GM12873 (cell line): ENCODE data around the gene ARHGAP45.

ENCODE experiments used
- TF ChIP-seq, protein P1 (sequence below): IDR thresholded peaks from 2 replicates; pipeline ENCODE4 v1.5.1; 2012; ENCODE audit warnings: low read depth, mild to moderate bottlenecking, moderate library complexity, low read length, control low read depth; ENCODE audit not compliant: insufficient read depth; ENCODE audit errors: missing control alignments

Gene ARHGAP45

DNA sequence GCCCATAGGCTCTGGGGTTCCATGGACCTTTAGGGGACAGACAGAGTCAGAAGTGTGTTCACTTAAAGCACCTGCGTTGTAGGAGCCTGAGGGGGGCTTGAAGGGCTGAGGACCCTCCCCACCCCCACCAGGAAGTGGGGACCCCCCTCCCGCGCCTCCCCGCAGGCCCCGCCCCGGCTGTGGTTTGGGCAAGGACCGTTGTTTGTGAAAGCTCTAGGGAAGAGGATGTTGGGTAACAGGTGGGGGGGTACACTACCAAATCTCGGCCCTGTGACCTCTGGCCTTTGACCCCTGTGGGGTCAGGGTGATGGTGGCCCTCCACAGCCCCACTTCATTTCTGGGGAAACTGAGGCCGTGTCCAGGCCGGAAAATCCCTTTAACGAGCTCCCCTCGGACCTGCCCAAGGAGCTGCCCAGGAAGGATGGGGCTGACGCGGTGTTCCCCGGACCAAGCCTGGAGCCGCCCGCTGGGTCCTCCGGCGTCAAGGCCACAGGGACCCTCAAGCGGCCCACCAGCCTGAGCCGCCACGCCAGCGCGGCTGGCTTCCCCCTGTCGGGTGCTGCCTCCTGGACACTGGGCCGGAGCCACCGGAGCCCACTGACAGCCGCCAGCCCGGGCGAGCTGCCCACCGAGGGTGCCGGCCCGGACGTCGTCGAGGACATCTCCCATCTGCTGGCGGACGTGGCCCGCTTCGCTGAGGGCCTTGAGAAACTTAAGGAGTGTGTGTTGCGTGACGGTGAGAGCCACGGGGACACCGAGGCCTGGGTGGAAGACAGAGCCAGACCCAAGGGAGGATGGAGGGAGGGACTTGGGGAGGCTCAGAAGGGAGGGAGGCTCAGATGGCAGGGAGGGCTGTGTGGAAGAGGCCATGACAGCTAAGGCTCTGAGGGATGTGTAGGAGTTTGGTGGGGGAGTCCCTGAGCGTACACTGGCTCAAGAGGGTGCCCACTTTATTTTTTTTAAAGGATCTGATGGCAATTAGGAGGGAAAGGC, 1.3 kb downstream of the ARHGAP45 start:
- TF ChIP-seq, protein P1, sequence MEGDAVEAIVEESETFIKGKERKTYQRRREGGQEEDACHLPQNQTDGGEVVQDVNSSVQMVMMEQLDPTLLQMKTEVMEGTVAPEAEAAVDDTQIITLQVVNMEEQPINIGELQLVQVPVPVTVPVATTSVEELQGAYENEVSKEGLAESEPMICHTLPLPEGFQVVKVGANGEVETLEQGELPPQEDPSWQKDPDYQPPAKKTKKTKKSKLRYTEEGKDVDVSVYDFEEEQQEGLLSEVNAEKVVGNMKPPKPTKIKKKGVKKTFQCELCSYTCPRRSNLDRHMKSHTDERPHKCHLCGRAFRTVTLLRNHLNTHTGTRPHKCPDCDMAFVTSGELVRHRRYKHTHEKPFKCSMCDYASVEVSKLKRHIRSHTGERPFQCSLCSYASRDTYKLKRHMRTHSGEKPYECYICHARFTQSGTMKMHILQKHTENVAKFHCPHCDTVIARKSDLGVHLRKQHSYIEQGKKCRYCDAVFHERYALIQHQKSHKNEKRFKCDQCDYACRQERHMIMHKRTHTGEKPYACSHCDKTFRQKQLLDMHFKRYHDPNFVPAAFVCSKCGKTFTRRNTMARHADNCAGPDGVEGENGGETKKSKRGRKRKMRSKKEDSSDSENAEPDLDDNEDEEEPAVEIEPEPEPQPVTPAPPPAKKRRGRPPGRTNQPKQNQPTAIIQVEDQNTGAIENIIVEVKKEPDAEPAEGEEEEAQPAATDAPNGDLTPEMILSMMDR = no peak

DNA sequence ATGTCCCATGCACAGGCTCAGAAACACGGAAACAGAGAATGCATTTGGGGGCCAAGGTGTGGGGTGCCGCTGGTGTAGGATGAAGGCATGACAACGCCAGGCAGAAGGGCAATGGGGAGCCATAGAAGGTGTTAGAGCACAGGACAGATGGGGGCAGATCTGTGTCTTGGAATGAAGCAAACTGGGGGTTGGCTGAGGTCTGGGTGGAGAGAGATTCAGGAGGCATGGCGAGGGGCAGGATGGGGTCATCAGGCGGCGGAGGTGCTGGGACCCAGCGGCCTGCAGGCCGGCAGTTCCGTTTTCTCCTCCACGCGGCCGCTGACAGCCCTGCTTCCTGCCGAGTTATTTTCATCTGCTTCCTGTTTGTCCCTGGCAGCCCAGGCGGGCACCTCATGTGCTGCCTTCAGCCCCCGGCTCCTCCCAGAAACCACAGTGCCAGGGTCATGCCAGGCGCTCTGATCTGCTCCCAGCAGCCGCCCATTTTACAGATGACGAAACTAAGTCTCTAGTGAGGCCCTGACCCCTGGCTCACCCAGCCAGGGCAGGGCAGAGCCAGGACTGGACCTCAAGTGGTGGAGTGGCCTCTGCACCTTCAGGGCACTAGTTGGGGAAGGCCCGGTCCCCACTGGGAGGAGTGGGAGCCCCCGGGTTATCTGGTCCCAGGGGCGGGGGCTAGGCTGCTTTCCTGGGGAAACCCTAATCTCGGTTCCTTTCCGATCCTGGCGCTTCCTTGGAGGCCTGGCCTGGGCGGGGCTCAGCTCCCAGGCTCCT, 2.2 kb downstream of the ARHGAP45 start:
- TF ChIP-seq, protein P1 = no peak

DNA sequence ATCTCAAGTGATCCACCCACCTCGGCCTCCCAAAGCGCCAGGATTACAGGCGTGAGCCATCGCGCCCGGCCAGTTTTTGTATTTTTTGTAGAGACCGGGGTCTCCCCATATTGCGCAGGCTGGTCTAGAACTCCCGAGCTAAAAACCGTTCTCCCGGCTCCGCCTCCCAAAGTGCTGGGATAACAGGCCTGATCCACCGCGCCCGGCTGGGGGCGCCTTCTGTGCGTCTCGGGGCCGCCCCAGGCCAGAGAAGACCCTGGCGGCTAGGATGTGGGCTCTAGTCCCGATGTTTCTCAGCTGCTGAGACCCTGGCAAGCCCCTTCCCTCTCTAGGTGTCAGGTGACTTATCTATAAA, 3.6 kb downstream of the ARHGAP45 start:
- TF ChIP-seq, protein P1 = no peak

DNA sequence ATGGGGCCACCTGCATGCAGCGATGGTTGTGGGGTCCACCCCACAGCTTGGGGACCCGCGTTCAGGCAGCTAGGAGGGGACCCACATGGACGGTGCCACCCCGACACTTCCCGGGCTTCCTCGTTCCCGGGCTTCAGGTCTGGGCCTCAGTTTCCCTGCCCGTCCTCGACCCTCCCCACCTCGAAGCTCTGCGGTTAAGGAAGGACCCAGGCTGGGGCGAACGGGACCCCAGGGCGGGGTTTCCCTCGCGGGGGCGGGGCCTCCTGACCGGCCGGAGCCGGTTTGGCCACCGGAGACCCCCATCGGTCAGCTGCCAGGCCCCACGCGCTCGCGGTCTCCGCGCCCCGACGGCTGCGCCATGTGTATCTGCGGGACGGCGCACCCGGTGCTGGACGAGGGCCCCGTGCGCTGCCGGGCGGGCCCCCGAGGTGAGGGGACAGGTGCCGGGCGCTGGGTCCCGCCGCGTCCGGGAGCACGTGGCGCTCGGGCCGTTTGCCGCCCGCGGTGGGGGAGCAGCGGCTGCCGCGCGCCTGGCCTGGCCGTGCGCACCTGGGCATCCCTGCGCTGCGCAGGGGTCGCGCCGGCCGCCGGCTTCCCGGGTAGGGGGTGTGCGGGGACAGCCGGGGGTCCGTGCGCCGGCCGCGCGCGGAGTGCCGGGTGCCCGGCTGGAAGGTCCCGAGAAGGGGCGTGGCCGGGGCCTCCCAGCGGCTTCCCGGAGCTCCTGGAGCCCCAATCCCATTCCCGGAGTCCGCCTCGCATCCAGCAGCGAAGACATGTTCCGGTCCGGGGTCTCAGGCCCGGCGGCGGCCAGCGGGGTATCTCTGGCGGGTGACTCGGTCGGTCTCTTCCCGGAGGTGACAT, 4.2 kb downstream of the ARHGAP45 start:
- TF ChIP-seq, protein P1 = no peak

DNA sequence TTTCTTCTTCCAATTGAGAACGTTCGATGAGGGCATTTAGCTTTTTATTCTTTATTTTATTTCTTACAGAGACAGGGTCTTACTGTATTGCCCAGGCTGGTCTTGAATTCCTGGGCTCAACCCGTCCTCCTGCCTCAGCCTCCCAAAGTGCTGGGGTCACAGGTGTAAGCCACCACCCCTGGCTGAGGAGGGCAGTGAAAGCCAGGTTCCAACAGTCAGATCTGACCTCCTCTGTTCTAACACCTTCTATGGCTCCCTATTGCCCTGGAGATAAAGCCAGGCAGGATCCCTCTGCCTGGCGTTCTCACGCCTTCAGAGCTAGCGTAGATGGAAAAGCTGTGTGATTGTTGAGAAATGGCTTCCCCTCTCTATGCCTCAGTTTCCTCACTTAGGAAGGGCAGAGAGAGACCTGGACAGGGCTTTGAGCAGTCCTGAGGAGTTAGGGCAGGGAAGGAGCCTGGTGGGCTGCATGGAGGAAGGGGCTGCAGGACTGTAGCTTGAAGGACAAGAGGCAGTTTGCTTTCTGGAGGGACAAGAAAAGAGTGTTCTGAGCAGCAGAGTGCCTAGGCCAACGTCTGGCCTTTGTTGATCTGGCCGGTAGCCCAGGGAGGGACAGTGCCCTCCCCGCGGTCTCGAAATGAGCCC, 5.5 kb downstream of the ARHGAP45 start:
- TF ChIP-seq, protein P1 = no peak

DNA sequence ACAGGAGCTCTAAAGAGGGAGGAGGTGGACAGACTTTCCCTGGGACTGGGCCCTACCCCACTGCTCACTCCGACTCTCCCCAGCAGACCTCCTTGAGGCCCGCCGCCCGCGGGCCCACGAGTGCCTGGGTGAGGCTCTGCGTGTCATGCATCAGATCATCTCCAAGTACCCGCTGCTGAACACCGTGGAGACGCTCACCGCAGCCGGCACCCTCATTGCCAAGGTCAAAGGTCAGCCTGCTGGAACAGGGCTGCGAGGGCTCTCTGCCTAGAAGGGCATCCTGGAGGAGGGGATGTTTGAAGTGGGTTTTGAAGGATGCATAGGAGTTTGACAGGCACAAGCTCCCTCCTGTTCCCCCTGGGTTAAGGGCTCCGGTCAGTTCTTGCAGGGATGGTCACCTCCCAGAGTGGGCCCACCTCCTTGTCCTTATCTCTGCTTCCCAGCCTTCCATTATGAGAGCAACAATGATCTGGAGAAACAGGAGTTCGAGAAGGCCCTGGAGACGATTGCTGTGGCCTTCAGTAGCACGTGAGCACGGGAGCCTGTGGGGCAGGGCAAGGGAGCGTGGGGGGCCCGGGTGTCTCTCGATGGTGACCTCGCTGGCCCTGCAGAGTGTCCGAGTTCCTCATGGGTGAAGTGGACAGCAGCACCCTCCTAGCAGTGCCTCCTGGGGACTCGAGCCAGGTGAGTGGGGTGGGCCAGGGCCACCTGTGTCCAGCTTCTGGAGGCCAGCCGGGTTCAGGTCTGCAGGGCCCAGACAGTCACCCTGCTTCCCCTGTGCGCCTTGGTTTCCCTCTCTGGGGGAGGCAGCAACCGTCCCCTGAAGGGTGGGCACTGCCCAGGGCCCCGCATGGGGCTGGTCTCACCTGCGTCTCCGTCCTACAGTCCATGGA, 6.3 kb downstream of the ARHGAP45 start:
- TF ChIP-seq, protein P1 = no peak
